Neural progenitor cell (in vitro differentiated cells): ENCODE data around the gene CCDC47. TPM values are rescaled to one million over a fixed set of nuclear protein-coding genes. Genes with fewer than 3 reads are reported as not detected.

ENCODE experiments used
- DNase-seq: peaks from one replicate; pipeline ENCODE4 v3.0.0-alpha.2; 2016; ENCODE audit warnings: low spot score
- H2AFZ ChIP-seq: fragments of 200-600 bp; sonication (generic); replicated peaks from 2 replicates; pipeline ENCODE4 v1.6.1; 2016; ENCODE audit warnings: antibody characterized with exemption
- H3F3A ChIP-seq: fragments of 200-600 bp; sonication (generic); 2 replicates; pipeline ENCODE4 v1.6.1; 2016; ENCODE audit warnings: antibody characterized with exemption, low read depth
- H3K27ac ChIP-seq: fragments of 200-600 bp; sonication (generic); 2 replicates; pipeline ENCODE4 v1.5.1; 2016; ENCODE audit warnings: mild to moderate bottlenecking
- H3K27me3 ChIP-seq: fragments of 200-600 bp; sonication (generic); 2 replicates; pipeline ENCODE4 v1.6.1; 2016; ENCODE audit warnings: mild to moderate bottlenecking, moderate library complexity
- H3K36me3 ChIP-seq: fragments of 200-600 bp; sonication (generic); 2 replicates; pipeline ENCODE4 v1.5.1; 2016
- H3K4me1 ChIP-seq: fragments of 200-600 bp; sonication (generic); 2 replicates; pipeline ENCODE4 v1.6.1; 2016; ENCODE audit warnings: mixed run types
- H3K4me2 ChIP-seq: fragments of 200-600 bp; sonication (generic); 2 replicates; pipeline ENCODE4 v1.6.1; 2016
- H3K4me3 ChIP-seq: fragments of 200-600 bp; sonication (generic); 2 replicates; pipeline ENCODE4 v1.5.1; 2016
- H3K79me2 ChIP-seq: fragments of 200-600 bp; sonication (generic); 2 replicates; pipeline ENCODE4 v1.6.1; 2016; ENCODE audit warnings: low read depth
- H3K9ac ChIP-seq: fragments of 200-600 bp; sonication (generic); 2 replicates; pipeline ENCODE4 v1.6.1; 2016
- H3K9me3 ChIP-seq: fragments of 200-600 bp; sonication (generic); 2 replicates; pipeline ENCODE4 v1.5.1; 2016; ENCODE audit warnings: low read depth
- H4K20me1 ChIP-seq: fragments of 200-600 bp; sonication (generic); 2 replicates; pipeline ENCODE4 v1.6.1; 2016; ENCODE audit warnings: low read depth
- H3K27ac Mint-ChIP-seq: 3 replicates; pipeline ENCODE4 v1.8.0; 2021; ENCODE audit warnings: mixed read lengths
- H3K27me3 Mint-ChIP-seq: 2 replicates; pipeline ENCODE4 v1.8.0; 2022; ENCODE audit warnings: low read depth, mild to moderate bottlenecking, inconsistent platforms, moderate library complexity, mixed read lengths; ENCODE audit not compliant: insufficient read depth
- H3K36me3 Mint-ChIP-seq: 3 replicates; pipeline ENCODE4 v1.8.0; 2021; ENCODE audit warnings: mixed read lengths
- H3K4me1 Mint-ChIP-seq: 3 replicates; pipeline ENCODE4 v1.8.0; 2021; ENCODE audit warnings: mixed read lengths
- H3K4me3 Mint-ChIP-seq: 3 replicates; pipeline ENCODE4 v1.8.0; 2021; ENCODE audit warnings: mild to moderate bottlenecking, moderate library complexity, mixed read lengths
- H3K9me3 Mint-ChIP-seq: 3 replicates; pipeline ENCODE4 v1.8.0; 2020; ENCODE audit warnings: mixed read lengths
- EZH2 ChIP-seq: fragments of 200-600 bp; sonication (generic); IDR thresholded peaks from 2 replicates; pipeline ENCODE4 v1.6.1; 2017; ENCODE audit warnings: antibody characterized with exemption, mild to moderate bottlenecking, moderate library complexity
- EZH2phosphoT487 ChIP-seq: fragments of 200-600 bp; sonication (generic); IDR thresholded peaks from 2 replicates; pipeline ENCODE4 v1.6.1; 2017; ENCODE audit warnings: antibody characterized with exemption
- total RNA-seq: library from RNA; depleted of rRNA; stranded (reverse); fragments of >200 nt; gene quantifications from 2 replicates; pipeline ENCODE4 v1.2.3, GENCODE V29; 2015; ENCODE audit warnings: low replicate concordance
- TF ChIP-seq, protein P1 (sequence below): fragments of 200-600 bp; sonication (generic); IDR thresholded peaks from 2 replicates; pipeline ENCODE4 v1.5.1; 2017; ENCODE audit warnings: antibody characterized with exemption, mild to moderate bottlenecking

The CCDC47 gene, protein sequence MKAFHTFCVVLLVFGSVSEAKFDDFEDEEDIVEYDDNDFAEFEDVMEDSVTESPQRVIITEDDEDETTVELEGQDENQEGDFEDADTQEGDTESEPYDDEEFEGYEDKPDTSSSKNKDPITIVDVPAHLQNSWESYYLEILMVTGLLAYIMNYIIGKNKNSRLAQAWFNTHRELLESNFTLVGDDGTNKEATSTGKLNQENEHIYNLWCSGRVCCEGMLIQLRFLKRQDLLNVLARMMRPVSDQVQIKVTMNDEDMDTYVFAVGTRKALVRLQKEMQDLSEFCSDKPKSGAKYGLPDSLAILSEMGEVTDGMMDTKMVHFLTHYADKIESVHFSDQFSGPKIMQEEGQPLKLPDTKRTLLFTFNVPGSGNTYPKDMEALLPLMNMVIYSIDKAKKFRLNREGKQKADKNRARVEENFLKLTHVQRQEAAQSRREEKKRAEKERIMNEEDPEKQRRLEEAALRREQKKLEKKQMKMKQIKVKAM
- total RNA-seq: 49.2 and 60.8 TPM in 2 replicates

DNA sequence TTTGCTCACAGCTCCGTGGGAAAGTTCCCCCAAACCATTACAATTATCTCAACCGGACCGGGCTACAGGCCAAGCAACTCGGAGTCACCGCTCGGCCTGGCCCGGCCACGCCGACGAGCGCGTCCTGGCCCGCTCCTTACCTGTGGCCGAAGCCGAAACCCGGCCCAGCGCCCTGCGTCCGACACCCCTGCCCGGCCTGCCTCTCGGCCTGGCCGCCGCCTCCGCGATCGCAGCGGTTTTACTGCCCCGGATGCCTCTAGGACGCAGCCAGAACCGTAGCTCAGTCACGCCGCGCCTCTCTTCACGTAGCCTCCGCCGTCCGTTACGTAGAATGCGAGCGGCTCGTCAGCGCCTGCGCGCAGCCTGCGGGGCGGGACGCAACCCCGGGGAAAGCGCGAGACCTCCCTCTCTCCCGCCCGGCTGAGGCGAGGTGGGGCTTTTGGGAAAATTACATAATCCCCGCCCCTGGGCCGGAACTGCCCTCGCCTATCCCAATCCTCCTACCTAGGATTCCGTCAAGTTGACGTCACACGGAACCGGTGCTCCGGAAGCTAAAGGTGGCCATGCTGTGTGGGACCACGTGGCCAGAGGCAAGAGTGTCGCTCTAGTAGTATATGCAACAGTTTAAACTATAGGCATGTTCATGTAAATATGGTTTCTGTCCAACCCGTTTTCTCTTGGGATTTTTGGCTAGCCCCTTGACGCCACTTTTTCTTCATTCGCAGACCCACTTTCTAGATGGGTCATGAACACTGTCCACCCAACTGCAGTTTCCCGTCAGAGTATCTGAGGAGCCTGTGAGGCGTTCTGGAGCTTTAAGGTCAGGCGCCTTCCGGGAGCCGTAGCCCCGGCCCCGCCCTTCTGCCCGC, at the start of gene CCDC47:
Gene CCDC47 (minus strand): TSS at position 326 of the 869 bp plus-strand sequence. CDS start 7,422 bp downstream, outside the sequence.
- H3K4me2 ChIP-seq: peak within 1 kb of the TSS; percentile 84
- H4K20me1 ChIP-seq: peaks cover 58% of the 10 kb centered on the region
- H3K9ac ChIP-seq: peak within 1 kb of the TSS; percentile 97
- H3K4me1 Mint-ChIP-seq: peaks cover 22% of the 10 kb centered on the region
- peak within 1 kb of the TSS; percentile 99 for H3K27ac ChIP-seq
- no peaks in the 10 kb centered on the region for H3K27me3 ChIP-seq
- H3K27ac Mint-ChIP-seq: peak within 1 kb of the TSS; percentile 99
- H3K4me3 ChIP-seq: peak within 1 kb of the TSS; percentile 73
- H3K79me2 ChIP-seq: peaks cover 93% of the 10 kb centered on the region
- peaks cover 5% of the 10 kb centered on the region for H3K36me3 ChIP-seq
- peak within 1 kb of the TSS; percentile 66 for H2AFZ ChIP-seq
- no peaks in the 10 kb centered on the region for H3K27me3 Mint-ChIP-seq
- H3K4me3 Mint-ChIP-seq: peak within 1 kb of the TSS; percentile 99
- H3K9me3 Mint-ChIP-seq: no peaks in the 10 kb centered on the region
- TF ChIP-seq, protein P1, sequence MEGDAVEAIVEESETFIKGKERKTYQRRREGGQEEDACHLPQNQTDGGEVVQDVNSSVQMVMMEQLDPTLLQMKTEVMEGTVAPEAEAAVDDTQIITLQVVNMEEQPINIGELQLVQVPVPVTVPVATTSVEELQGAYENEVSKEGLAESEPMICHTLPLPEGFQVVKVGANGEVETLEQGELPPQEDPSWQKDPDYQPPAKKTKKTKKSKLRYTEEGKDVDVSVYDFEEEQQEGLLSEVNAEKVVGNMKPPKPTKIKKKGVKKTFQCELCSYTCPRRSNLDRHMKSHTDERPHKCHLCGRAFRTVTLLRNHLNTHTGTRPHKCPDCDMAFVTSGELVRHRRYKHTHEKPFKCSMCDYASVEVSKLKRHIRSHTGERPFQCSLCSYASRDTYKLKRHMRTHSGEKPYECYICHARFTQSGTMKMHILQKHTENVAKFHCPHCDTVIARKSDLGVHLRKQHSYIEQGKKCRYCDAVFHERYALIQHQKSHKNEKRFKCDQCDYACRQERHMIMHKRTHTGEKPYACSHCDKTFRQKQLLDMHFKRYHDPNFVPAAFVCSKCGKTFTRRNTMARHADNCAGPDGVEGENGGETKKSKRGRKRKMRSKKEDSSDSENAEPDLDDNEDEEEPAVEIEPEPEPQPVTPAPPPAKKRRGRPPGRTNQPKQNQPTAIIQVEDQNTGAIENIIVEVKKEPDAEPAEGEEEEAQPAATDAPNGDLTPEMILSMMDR: no peak
- TF ChIP-seq EZH2phosphoT487 (no peak), EZH2 (no peak)
- no peaks in the 10 kb centered on the region for H3K9me3 ChIP-seq
- peaks cover 8% of the 10 kb centered on the region for H3K4me1 ChIP-seq
- DNase-seq: peak; percentile 99
- H3F3A ChIP-seq: peaks cover 23% of the 10 kb centered on the region
- H3K36me3 Mint-ChIP-seq: peaks cover 4% of the 10 kb centered on the region

DNA sequence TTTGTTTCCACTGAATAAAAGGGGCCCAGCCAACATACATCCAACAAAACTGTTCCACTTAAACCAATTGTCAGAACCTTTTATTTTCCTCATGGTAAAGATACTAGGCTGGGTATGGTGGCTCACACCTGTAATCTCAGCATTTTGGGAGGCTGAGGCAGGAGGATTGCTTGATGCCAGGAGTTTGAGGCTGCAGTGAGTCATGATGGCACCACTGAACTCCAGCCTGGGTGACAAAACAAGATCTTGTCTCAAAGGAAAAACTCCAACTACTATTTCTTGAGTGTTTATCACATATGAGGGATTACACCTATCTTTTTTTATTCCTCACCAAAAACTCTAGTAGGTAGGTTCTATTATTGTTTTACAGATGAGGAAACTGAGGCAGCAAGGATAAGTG, 49.1 kb upstream of the CCDC47 start:
- H3K9ac ChIP-seq: no peak overlapping the region
- peaks cover 4% of the 10 kb centered on the region for H3K4me1 ChIP-seq
- no peak for TF ChIP-seq EZH2
- TF ChIP-seq, protein P1: no peak
- H3F3A ChIP-seq: peaks cover 17% of the 10 kb centered on the region
- no peak overlapping the region for H3K4me3 Mint-ChIP-seq
- H4K20me1 ChIP-seq: peaks cover 40% of the 10 kb centered on the region
- H3K27ac Mint-ChIP-seq: no peak overlapping the region
- H3K36me3 Mint-ChIP-seq: peaks cover 52% of the 10 kb centered on the region
- no peak overlapping the region for H3K4me3 ChIP-seq
- no peak overlapping the region for H3K4me2 ChIP-seq
- H3K9me3 ChIP-seq: no peaks in the 10 kb centered on the region
- H3K4me1 Mint-ChIP-seq: peaks cover 11% of the 10 kb centered on the region
- peaks cover 7% of the 10 kb centered on the region for H3K27me3 Mint-ChIP-seq
- H3K79me2 ChIP-seq: peaks cover 20% of the 10 kb centered on the region
- peaks cover 15% of the 10 kb centered on the region for H3K36me3 ChIP-seq
- no peak overlapping the region for H2AFZ ChIP-seq
- H3K9me3 Mint-ChIP-seq: no peaks in the 10 kb centered on the region
- H3K27ac ChIP-seq: no peak overlapping the region
- DNase-seq: no peak
- no peaks in the 10 kb centered on the region for H3K27me3 ChIP-seq

DNA sequence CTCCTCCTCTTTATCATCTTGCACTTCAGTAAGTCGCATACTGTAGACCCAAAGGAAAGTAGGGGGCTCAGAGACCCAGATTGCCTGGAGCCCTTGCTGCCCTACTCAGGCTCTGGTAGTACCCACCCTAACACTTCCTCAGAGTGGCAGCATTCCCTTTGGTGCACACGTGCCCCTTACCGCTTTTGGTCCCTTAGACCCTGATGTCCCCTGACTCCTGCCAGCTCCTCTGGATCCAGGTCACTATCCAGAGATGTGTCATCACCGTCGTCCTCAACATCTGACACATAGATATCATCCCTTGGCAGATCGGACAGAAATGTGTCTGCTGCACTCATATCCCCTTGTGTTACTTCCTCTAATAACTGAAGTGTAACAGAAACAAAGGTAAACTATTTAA, 48.4 kb upstream of the CCDC47 start:
- Histone ChIP-seq H4K20me1 (peaks cover 45% of the 10 kb centered on the region), H3K27me3 (no peaks in the 10 kb centered on the region)
- peaks cover 11% of the 10 kb centered on the region for H3K4me1 Mint-ChIP-seq

More for the DNA sequence above, 48.4 kb upstream of the CCDC47 start:
- H3K36me3 ChIP-seq: peaks cover 21% of the 10 kb centered on the region
- H3K9ac ChIP-seq: no peak overlapping the region
- DNase-seq: no peak
- TF ChIP-seq EZH2phosphoT487: no peak
- TF ChIP-seq EZH2: no peak
- TF ChIP-seq, protein P1: no peak
- H2AFZ ChIP-seq: no peak overlapping the region
- H3F3A ChIP-seq: peaks cover 22% of the 10 kb centered on the region
- H3K4me2 ChIP-seq: no peak overlapping the region
- Mint-ChIP-seq H3K27me3 (peaks cover 4% of the 10 kb centered on the region), H3K4me3 (no peak overlapping the region), H3K36me3 (peaks cover 53% of the 10 kb centered on the region), H3K9me3 (no peaks in the 10 kb centered on the region), H3K27ac (no peak overlapping the region)
- H3K4me1 ChIP-seq: peaks cover 4% of the 10 kb centered on the region
- H3K79me2 ChIP-seq: peaks cover 20% of the 10 kb centered on the region
- H3K27ac ChIP-seq: no peak overlapping the region
- no peak overlapping the region for H3K4me3 ChIP-seq
- H3K9me3 ChIP-seq: no peaks in the 10 kb centered on the region
